Measurements from ENCODE around the gene MAP2K5.

MAP2K5 gene

DNA sequence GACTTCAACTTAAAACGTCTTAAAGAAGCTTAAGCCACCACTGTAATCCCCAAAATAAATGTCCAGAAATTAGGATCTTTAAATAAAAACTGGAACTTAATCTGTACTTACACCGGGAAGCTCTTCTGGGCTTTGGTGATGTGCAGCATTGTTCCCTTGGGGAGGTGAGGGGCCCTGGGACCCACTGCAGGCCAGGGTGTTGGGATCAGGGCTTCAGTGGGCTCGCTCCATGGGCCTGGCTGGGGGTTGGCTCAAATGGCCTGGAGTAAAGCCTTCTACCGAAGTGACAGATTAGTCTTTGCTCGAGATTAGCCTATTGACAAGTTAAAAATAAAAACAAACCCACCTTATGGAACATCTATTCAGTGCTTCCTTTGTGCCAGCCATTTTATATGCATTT lies 303.5 kb downstream of the MAP2K5 start:
- no peaks in the 10 kb centered on the region for H3K79me2 ChIP-seq (ENCODE audit: control insufficient read depth, insufficient read depth, low read length)
- H3K36me3 ChIP-seq (ENCODE audit: control insufficient read depth, insufficient read depth, low read length): no peaks in the 10 kb centered on the region
- H2BK5ac ChIP-seq (ENCODE audit: low read length): no peak overlapping the region
- H2AK5ac ChIP-seq (ENCODE audit: low read length): no peak overlapping the region
- H2BK120ac ChIP-seq (ENCODE audit: low read depth, low read length): no peak overlapping the region
- WGBS (ENCODE audit: extremely low coverage, insufficient coverage, low lambda C conversion rate): no CpG with 5 or more reads among the region's 5 CpGs
- no peak overlapping the region for H3K23ac ChIP-seq (ENCODE audit: low read length)
- no peak overlapping the region for H3K27ac ChIP-seq (ENCODE audit: low read depth, low read length)
- H3K18ac ChIP-seq (ENCODE audit: low read length): no peak overlapping the region
- H3K4me3 ChIP-seq (ENCODE audit: low read length): no peak overlapping the region
- peaks cover 5% of the 10 kb centered on the region for H3K4me1 ChIP-seq (ENCODE audit: control insufficient read depth, low read depth, low read length)
- H3K4me2 ChIP-seq (ENCODE audit: low read length): no peak overlapping the region
- H3K4ac ChIP-seq (ENCODE audit: low read depth, low read length): no peak overlapping the region
- no peaks in the 10 kb centered on the region for H3K79me1 ChIP-seq (ENCODE audit: low read length)
- DNase-seq: no peak
- no peak overlapping the region for H3K56ac ChIP-seq (ENCODE audit: low read length)
- H4K8ac ChIP-seq (ENCODE audit: low read depth, low read length): no peak overlapping the region
- H2BK15ac ChIP-seq (replicated peaks; ENCODE audit: low read depth): no peak overlapping the region
- H3K27me3 ChIP-seq (ENCODE audit: insufficient read depth, low read length, poor library complexity): no peaks in the 10 kb centered on the region
- H3K9ac ChIP-seq (ENCODE audit: low read length): no peak overlapping the region
- H4K5ac ChIP-seq (ENCODE audit: low read length): no peak overlapping the region

DNA sequence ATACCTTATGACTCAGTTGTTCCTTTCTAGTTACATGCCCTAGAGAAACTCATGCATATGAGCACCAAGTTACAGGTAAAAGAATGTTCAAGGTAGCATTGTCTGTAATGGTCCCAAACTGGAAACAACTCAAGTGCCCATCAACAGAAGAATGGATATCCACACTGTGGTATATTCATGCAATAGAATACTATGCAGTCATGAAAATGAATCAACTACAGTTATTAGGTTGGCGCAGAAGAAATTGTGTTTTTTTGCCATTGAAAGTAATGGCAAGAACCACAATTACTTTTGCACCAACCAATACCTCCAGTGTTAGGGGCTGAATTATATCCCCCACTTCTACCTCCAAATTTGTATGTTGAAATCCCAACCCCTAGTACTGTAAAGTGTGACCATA lies 307.0 kb downstream of the MAP2K5 start:
- H3K4ac ChIP-seq (ENCODE audit: low read depth, low read length): no peak overlapping the region
- H3K27me3 ChIP-seq (ENCODE audit: insufficient read depth, low read length, poor library complexity): no peaks in the 10 kb centered on the region
- no CpG with 5 or more reads among the region's 1 CpG for WGBS (ENCODE audit: extremely low coverage, insufficient coverage, low lambda C conversion rate)
- no peak overlapping the region for H3K9ac ChIP-seq (ENCODE audit: low read length)
- no peak overlapping the region for H2BK15ac ChIP-seq (replicated peaks; ENCODE audit: low read depth)
- no peak overlapping the region for H3K27ac ChIP-seq (ENCODE audit: low read depth, low read length)
- H3K79me1 ChIP-seq (ENCODE audit: low read length): no peaks in the 10 kb centered on the region
- H3K36me3 ChIP-seq (ENCODE audit: control insufficient read depth, insufficient read depth, low read length): no peaks in the 10 kb centered on the region
- no peak overlapping the region for H3K56ac ChIP-seq (ENCODE audit: low read length)
- H2AK5ac ChIP-seq (ENCODE audit: low read length): no peak overlapping the region
- H3K79me2 ChIP-seq (ENCODE audit: control insufficient read depth, insufficient read depth, low read length): no peaks in the 10 kb centered on the region
- H3K4me3 ChIP-seq (ENCODE audit: low read length): no peak overlapping the region
- peaks cover 11% of the 10 kb centered on the region for H3K4me1 ChIP-seq (ENCODE audit: control insufficient read depth, low read depth, low read length)
- no peak overlapping the region for H3K23ac ChIP-seq (ENCODE audit: low read length)
- DNase-seq: no peak
- no peak overlapping the region for H4K8ac ChIP-seq (ENCODE audit: low read depth, low read length)
- H2BK120ac ChIP-seq (ENCODE audit: low read depth, low read length): no peak overlapping the region
- no peak overlapping the region for H4K5ac ChIP-seq (ENCODE audit: low read length)
- H3K4me2 ChIP-seq (ENCODE audit: low read length): no peak overlapping the region
- H3K18ac ChIP-seq (ENCODE audit: low read length): no peak overlapping the region
- H2BK5ac ChIP-seq (ENCODE audit: low read length): no peak overlapping the region

DNA sequence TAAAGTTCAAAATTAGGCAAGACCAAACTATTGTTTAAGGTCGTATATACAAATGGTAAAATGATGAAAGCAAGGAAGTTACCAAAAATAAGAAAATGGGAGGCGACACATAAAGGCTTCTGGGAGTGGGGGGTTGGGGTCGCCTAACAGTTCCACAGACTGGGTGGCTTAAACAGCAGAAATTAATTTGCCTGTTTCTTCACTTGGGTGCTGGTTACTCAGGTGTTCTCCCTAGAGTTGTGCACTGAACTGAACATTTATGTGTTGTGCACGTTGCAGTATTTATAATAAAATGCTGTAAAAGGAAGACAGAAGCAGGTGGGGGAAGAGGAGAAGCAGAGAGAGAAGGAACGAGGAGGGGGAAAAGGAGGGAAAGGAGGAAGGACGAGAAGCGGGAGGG lies 307.8 kb downstream of the MAP2K5 start:
- Histone ChIP-seq H3K23ac (ENCODE audit: low read length) (no peak overlapping the region), H3K18ac (ENCODE audit: low read length) (no peak overlapping the region), H2BK5ac (ENCODE audit: low read length) (no peak overlapping the region), H3K36me3 (ENCODE audit: control insufficient read depth, insufficient read depth, low read length) (no peaks in the 10 kb centered on the region), H3K4ac (ENCODE audit: low read depth, low read length) (no peak overlapping the region), H4K5ac (ENCODE audit: low read length) (no peak overlapping the region), H3K27me3 (ENCODE audit: insufficient read depth, low read length, poor library complexity) (no peaks in the 10 kb centered on the region), H3K9ac (ENCODE audit: low read length) (no peak overlapping the region), H4K8ac (ENCODE audit: low read depth, low read length) (no peak overlapping the region), H3K4me2 (ENCODE audit: low read length) (no peak overlapping the region), H2AK5ac (ENCODE audit: low read length) (no peak overlapping the region), H3K79me2 (ENCODE audit: control insufficient read depth, insufficient read depth, low read length) (no peaks in the 10 kb centered on the region), H3K56ac (ENCODE audit: low read length) (no peak overlapping the region), H3K27ac (ENCODE audit: low read depth, low read length) (no peak overlapping the region), H3K4me1 (ENCODE audit: control insufficient read depth, low read depth, low read length) (peaks cover 7% of the 10 kb centered on the region), H3K4me3 (ENCODE audit: low read length) (no peak overlapping the region), H2BK120ac (ENCODE audit: low read depth, low read length) (no peak overlapping the region), H2BK15ac (replicated peaks; ENCODE audit: low read depth) (no peak overlapping the region), H3K79me1 (ENCODE audit: low read length) (no peaks in the 10 kb centered on the region)
- no CpG with 5 or more reads among the region's 7 CpGs for WGBS (ENCODE audit: extremely low coverage, insufficient coverage, low lambda C conversion rate)
- no peak for DNase-seq

DNA sequence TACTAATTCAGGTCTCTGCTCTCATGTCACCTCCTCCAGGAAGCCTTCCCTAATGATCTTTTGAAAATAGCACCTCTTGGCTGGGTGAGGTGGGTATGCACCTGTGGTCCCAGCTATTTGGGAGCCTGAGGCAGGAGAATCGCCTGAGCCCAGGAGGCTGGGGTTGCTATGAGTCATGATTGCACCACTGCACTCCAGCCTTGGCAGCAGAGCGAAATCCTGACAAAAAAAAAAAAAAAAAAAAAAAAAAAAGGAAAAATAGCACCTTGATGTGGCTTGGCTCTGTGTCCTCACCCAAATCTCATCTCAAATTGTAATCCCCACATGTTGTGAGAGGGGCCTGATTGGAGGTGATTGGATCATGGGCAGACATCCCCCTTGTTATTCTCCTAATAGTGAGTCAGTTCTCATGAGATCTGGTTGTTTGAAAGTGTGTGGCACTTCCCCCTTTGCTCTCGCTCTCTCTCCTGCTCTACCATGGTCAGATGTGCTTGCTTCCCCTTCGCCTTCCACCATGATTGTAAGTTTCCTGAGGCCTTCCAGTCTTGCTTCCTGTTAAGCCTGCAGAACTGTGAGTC lies 308.6 kb downstream of the MAP2K5 start:
- Histone ChIP-seq H3K79me2 (ENCODE audit: control insufficient read depth, insufficient read depth, low read length) (no peaks in the 10 kb centered on the region), H3K4me2 (ENCODE audit: low read length) (no peak overlapping the region), H3K79me1 (ENCODE audit: low read length) (no peaks in the 10 kb centered on the region), H3K36me3 (ENCODE audit: control insufficient read depth, insufficient read depth, low read length) (no peaks in the 10 kb centered on the region), H3K23ac (ENCODE audit: low read length) (no peak overlapping the region), H3K4ac (ENCODE audit: low read depth, low read length) (no peak overlapping the region), H2BK15ac (replicated peaks; ENCODE audit: low read depth) (no peak overlapping the region), H3K56ac (ENCODE audit: low read length) (no peak overlapping the region), H2AK5ac (ENCODE audit: low read length) (no peak overlapping the region), H3K9ac (ENCODE audit: low read length) (no peak overlapping the region), H4K8ac (ENCODE audit: low read depth, low read length) (no peak overlapping the region), H3K27ac (ENCODE audit: low read depth, low read length) (no peak overlapping the region), H4K5ac (ENCODE audit: low read length) (no peak overlapping the region), H3K4me1 (ENCODE audit: control insufficient read depth, low read depth, low read length) (peaks cover 6% of the 10 kb centered on the region), H2BK5ac (ENCODE audit: low read length) (no peak overlapping the region), H3K18ac (ENCODE audit: low read length) (no peak overlapping the region), H3K27me3 (ENCODE audit: insufficient read depth, low read length, poor library complexity) (no peaks in the 10 kb centered on the region), H3K4me3 (ENCODE audit: low read length) (no peak overlapping the region), H2BK120ac (ENCODE audit: low read depth, low read length) (no peak overlapping the region)
- WGBS (ENCODE audit: extremely low coverage, insufficient coverage, low lambda C conversion rate): no CpG with 5 or more reads among the region's 4 CpGs
- DNase-seq: no peak

DNA sequence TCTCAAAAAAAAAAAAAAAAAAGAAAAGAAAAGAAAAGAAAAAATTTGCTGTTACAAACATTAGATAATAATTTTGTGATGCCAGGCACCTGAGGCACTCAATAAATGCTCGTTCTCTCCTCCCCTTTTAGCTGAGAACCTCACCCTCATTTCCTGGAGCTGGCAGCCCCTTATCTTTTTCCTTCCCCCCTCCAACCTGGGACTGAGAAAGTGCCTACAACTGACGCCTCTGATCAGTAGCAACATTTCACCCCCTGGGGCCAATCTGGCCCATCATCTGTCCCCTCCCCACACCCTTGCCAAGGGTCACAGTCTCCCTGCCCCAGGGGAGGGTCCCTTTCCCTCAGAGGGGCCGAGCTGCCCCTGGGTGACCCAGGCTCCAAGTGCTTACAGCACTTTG lies 309.9 kb downstream of the MAP2K5 start:
- Histone ChIP-seq H2BK5ac (ENCODE audit: low read length) (no peak overlapping the region), H3K4me1 (ENCODE audit: control insufficient read depth, low read depth, low read length) (peaks cover 6% of the 10 kb centered on the region), H3K9ac (ENCODE audit: low read length) (no peak overlapping the region), H2BK15ac (replicated peaks; ENCODE audit: low read depth) (no peak overlapping the region), H3K27me3 (ENCODE audit: insufficient read depth, low read length, poor library complexity) (no peaks in the 10 kb centered on the region), H3K27ac (ENCODE audit: low read depth, low read length) (no peak overlapping the region), H3K18ac (ENCODE audit: low read length) (no peak overlapping the region), H3K79me2 (ENCODE audit: control insufficient read depth, insufficient read depth, low read length) (no peaks in the 10 kb centered on the region), H3K23ac (ENCODE audit: low read length) (no peak overlapping the region), H3K4ac (ENCODE audit: low read depth, low read length) (no peak overlapping the region), H3K4me2 (ENCODE audit: low read length) (no peak overlapping the region), H2BK120ac (ENCODE audit: low read depth, low read length) (no peak overlapping the region), H3K4me3 (ENCODE audit: low read length) (no peak overlapping the region), H4K5ac (ENCODE audit: low read length) (no peak overlapping the region), H2AK5ac (ENCODE audit: low read length) (no peak overlapping the region), H4K8ac (ENCODE audit: low read depth, low read length) (no peak overlapping the region), H3K79me1 (ENCODE audit: low read length) (no peaks in the 10 kb centered on the region), H3K56ac (ENCODE audit: low read length) (peak overlapping the region; percentile 46), H3K36me3 (ENCODE audit: control insufficient read depth, insufficient read depth, low read length) (no peaks in the 10 kb centered on the region)
- DNase-seq: no peak
- no CpG with 5 or more reads among the region's 3 CpGs for WGBS (ENCODE audit: extremely low coverage, insufficient coverage, low lambda C conversion rate)

DNA sequence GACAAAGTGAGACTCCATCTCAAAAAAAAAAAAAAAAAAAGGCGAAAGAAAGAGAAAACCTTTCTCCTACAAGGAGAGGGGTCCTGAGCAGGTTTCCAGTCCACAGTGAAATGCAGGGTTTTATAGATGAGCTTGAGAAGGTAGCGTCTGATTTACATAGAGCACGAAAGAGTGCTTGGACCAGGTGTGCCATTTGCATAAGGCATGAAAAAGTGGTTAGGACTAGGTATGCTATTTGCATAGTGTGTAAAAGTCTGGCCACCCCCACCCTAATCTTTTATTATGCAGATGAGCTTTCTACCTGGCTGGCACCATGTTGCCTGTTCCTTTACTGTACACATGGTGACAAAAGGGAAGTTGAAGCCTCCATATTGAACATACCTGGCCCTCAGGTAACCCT lies 311.0 kb downstream of the MAP2K5 start:
- no peak for DNase-seq
- Histone ChIP-seq H3K4me3 (ENCODE audit: low read length) (no peak overlapping the region), H4K8ac (ENCODE audit: low read depth, low read length) (no peak overlapping the region), H3K27ac (ENCODE audit: low read depth, low read length) (no peak overlapping the region), H2BK5ac (ENCODE audit: low read length) (no peak overlapping the region), H3K36me3 (ENCODE audit: control insufficient read depth, insufficient read depth, low read length) (no peaks in the 10 kb centered on the region), H3K4me2 (ENCODE audit: low read length) (no peak overlapping the region), H3K4ac (ENCODE audit: low read depth, low read length) (no peak overlapping the region), H3K79me1 (ENCODE audit: low read length) (no peaks in the 10 kb centered on the region), H3K27me3 (ENCODE audit: insufficient read depth, low read length, poor library complexity) (no peaks in the 10 kb centered on the region), H2BK120ac (ENCODE audit: low read depth, low read length) (no peak overlapping the region), H2BK15ac (replicated peaks; ENCODE audit: low read depth) (no peak overlapping the region), H3K4me1 (ENCODE audit: control insufficient read depth, low read depth, low read length) (peaks cover 6% of the 10 kb centered on the region), H3K18ac (ENCODE audit: low read length) (no peak overlapping the region), H3K79me2 (ENCODE audit: control insufficient read depth, insufficient read depth, low read length) (no peaks in the 10 kb centered on the region), H2AK5ac (ENCODE audit: low read length) (no peak overlapping the region), H3K9ac (ENCODE audit: low read length) (no peak overlapping the region), H4K5ac (ENCODE audit: low read length) (no peak overlapping the region), H3K23ac (ENCODE audit: low read length) (no peak overlapping the region), H3K56ac (ENCODE audit: low read length) (no peak overlapping the region)
- no CpG with 5 or more reads among the region's 3 CpGs for WGBS (ENCODE audit: extremely low coverage, insufficient coverage, low lambda C conversion rate)
